Panc1 (cell line): ENCODE measurements around the gene OTOF. TPM values are rescaled to one million over a fixed set of nuclear protein-coding genes. Genes with fewer than 3 reads are reported as not detected.

Experiments used
- ATAC-seq: fragments of 200-7000 bp; cut with Tn5 transposase; 2 replicates; pipeline ENCODE4 v1.9.1; 2020; ENCODE audit warnings: mild to moderate bottlenecking, moderate library complexity
- BruUV-seq: library from RNA; stranded (reverse); fragments of 400-500 nt; replicated peaks from 2 replicates; lab custom pipeline; 2021; lab: Mats Ljungman, UMichigan
- CTCF ChIA-PET: fragments of 300-600 bp; sonication (Branson Sonifier 250); formaldehyde crosslinking; loops from one replicate; lab custom pipeline; 2022; ENCODE audit warnings: antibody characterized with exemption; lab: Charles Lee
- POLR2A ChIA-PET: fragments of 300-600 bp; sonication (Branson Sonifier 250); formaldehyde crosslinking; loops from one replicate; lab custom pipeline; 2022; ENCODE audit warnings: antibody characterized with exemption; lab: Charles Lee
- DNase-seq: peaks from one replicate; pipeline ENCODE4 v3.0.0-alpha.2; 2010; ENCODE audit warnings: low read depth, low spot score
- H3K27ac ChIP-seq: 2 replicates; pipeline ENCODE4 v1.5.1; 2011; ENCODE audit warnings: mild to moderate bottlenecking, low read length, inconsistent platforms
- H3K27me3 ChIP-seq: fragments of 200-500 bp; sonication (Bioruptor generic); 2 replicates; pipeline ENCODE4 v1.6.0; 2014; ENCODE audit warnings: low read length, inconsistent platforms; ENCODE audit not compliant: control insufficient read depth, insufficient read depth
- H3K36me3 ChIP-seq: fragments of 200-500 bp; sonication (Bioruptor generic); 2 replicates; pipeline ENCODE4 v1.5.1; 2014; ENCODE audit warnings: inconsistent platforms, mild to moderate bottlenecking, low read length, moderate library complexity; ENCODE audit not compliant: control insufficient read depth, insufficient read depth
- H3K4me1 ChIP-seq: 2 replicates; pipeline ENCODE4 v1.5.1; 2011; ENCODE audit warnings: inconsistent platforms, mild to moderate bottlenecking, low read length, moderate library complexity; ENCODE audit not compliant: control insufficient read depth, insufficient read depth
- H3K4me3 ChIP-seq, 2 experiments: 2 replicates each; pipeline ENCODE4 v1.5.1; 2011 to 2012; ENCODE audit warnings: low read depth in 2 of 2, low read length in 2 of 2, mild to moderate bottlenecking in 2 of 2, inconsistent platforms in 1 of 2, moderate library complexity in 1 of 2
- H3K9me3 ChIP-seq: fragments of 200-500 bp; sonication (Bioruptor generic); 2 replicates; pipeline ENCODE4 v1.5.1; 2014; ENCODE audit warnings: low read depth, mild to moderate bottlenecking, inconsistent platforms, low read length, moderate library complexity; ENCODE audit not compliant: control insufficient read depth, insufficient read depth
- POLR2AphosphoS5 ChIP-seq: IDR thresholded peaks from 2 replicates; pipeline ENCODE4 v1.6.1; 2012; ENCODE audit warnings: mild to moderate bottlenecking, low read depth, low read length, moderate library complexity
- SIN3A ChIP-seq: IDR thresholded peaks from 2 replicates; pipeline ENCODE4 v1.6.1; 2012; ENCODE audit warnings: low read depth, mild to moderate bottlenecking, low read length, moderate library complexity, borderline replicate concordance; ENCODE audit not compliant: insufficient read depth
- TCF7L2 ChIP-seq: IDR thresholded peaks from 2 replicates; pipeline ENCODE4 v1.6.1; 2011; ENCODE audit warnings: mild to moderate bottlenecking, low read depth, low read length, inconsistent platforms
- in situ Hi-C: cut with HindIII; loops from 2 replicates; pipeline ENCODE4 v1.10.0; 2016; ENCODE audit warnings: low sequenced_read_pairs, low pct_unique_long_range_greater_than_20kb
- intact Hi-C: fragments of 100-400 bp; cut with micrococcal nuclease; formaldehyde crosslinking; loops from one replicate; pipeline ENCODE4 v1.10.0; 2022; ENCODE audit not compliant: unreplicated experiment
- total RNA-seq: library from RNA; stranded (reverse); gene quantifications from one replicate; pipeline ENCODE4 v1.2.1, GENCODE V29; 2021; ENCODE audit not compliant: unreplicated experiment
- TF ChIP-seq, protein P1 (sequence below): fragments of 450-650 bp; IDR thresholded peaks from 2 replicates; pipeline ENCODE4 v1.5.1; 2017; ENCODE audit warnings: mild to moderate bottlenecking
- TF ChIP-seq, protein P2 (sequence below), 2 experiments: IDR thresholded peaks; 2 replicates each; pipeline ENCODE4 v1.6.1; 2011 to 2012; ENCODE audit warnings: low read depth in 2 of 2, control low read depth in 1 of 2, low read length in 1 of 2, mild to moderate bottlenecking in 1 of 2, moderate library complexity in 1 of 2; ENCODE audit not compliant: insufficient read depth in 1 of 2

The OTOF gene
- total RNA-seq, 1 experiment from 2014 or later = 0.41 TPM

DNA sequence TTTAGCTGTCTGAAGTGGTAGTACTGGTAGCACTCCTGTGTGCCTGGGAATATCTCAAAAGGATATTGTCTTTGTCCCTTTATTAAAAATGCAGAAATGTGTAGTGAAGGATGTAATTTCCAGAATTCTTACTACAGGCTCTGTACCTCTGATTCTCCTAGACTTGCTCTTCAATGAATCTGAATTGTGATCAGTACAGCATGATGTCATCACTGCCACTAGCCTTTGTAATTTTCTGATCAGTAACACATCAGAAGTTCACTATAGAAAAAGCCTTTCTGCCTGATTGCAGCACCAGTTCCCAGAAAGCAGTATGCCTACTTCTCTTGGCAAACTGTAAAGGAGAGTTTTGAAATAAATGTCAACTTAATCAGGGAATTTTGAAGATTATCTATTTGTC lies 29.2 kb upstream of the OTOF start:
- intact Hi-C loops (no loop called here), in situ Hi-C loops (no loop called here)
- no TSS peak for BruUV-seq

DNA sequence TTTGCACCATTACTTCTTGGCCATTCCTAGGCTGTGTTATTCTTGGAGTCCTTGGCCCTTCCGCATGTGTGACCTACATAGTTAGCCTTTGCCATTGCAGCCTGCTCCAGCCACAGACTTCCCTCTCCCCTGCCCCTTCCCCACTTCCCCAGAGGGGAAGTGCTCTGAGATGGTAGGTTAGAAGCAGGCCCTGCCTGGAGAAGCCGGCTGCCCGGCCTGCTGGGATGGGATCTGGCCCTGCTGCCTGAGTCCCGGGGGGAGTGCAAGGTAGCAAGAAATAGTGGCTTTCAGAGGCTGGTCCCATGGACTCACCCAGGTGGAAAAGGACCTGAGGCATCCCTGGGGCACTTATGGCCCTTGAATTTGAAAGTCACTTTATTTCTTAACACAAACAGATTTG lies 28.4 kb upstream of the OTOF start:
- no peaks in the 10 kb centered on the region for H3K4me1 ChIP-seq
- no peak overlapping the region for H3K27ac ChIP-seq
- intact Hi-C loops = no loop called here
- BruUV-seq = no TSS peak
- H3K27me3 ChIP-seq = peaks cover 8% of the 10 kb centered on the region
- no peak for DNase-seq
- TF ChIP-seq, protein P1, sequence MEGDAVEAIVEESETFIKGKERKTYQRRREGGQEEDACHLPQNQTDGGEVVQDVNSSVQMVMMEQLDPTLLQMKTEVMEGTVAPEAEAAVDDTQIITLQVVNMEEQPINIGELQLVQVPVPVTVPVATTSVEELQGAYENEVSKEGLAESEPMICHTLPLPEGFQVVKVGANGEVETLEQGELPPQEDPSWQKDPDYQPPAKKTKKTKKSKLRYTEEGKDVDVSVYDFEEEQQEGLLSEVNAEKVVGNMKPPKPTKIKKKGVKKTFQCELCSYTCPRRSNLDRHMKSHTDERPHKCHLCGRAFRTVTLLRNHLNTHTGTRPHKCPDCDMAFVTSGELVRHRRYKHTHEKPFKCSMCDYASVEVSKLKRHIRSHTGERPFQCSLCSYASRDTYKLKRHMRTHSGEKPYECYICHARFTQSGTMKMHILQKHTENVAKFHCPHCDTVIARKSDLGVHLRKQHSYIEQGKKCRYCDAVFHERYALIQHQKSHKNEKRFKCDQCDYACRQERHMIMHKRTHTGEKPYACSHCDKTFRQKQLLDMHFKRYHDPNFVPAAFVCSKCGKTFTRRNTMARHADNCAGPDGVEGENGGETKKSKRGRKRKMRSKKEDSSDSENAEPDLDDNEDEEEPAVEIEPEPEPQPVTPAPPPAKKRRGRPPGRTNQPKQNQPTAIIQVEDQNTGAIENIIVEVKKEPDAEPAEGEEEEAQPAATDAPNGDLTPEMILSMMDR = no peak
- TF ChIP-seq SIN3A (no peak), POLR2AphosphoS5 (no peak), TCF7L2 (no peak)
- TF ChIP-seq, protein P2, sequence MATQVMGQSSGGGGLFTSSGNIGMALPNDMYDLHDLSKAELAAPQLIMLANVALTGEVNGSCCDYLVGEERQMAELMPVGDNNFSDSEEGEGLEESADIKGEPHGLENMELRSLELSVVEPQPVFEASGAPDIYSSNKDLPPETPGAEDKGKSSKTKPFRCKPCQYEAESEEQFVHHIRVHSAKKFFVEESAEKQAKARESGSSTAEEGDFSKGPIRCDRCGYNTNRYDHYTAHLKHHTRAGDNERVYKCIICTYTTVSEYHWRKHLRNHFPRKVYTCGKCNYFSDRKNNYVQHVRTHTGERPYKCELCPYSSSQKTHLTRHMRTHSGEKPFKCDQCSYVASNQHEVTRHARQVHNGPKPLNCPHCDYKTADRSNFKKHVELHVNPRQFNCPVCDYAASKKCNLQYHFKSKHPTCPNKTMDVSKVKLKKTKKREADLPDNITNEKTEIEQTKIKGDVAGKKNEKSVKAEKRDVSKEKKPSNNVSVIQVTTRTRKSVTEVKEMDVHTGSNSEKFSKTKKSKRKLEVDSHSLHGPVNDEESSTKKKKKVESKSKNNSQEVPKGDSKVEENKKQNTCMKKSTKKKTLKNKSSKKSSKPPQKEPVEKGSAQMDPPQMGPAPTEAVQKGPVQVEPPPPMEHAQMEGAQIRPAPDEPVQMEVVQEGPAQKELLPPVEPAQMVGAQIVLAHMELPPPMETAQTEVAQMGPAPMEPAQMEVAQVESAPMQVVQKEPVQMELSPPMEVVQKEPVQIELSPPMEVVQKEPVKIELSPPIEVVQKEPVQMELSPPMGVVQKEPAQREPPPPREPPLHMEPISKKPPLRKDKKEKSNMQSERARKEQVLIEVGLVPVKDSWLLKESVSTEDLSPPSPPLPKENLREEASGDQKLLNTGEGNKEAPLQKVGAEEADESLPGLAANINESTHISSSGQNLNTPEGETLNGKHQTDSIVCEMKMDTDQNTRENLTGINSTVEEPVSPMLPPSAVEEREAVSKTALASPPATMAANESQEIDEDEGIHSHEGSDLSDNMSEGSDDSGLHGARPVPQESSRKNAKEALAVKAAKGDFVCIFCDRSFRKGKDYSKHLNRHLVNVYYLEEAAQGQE (IDR thresholded peaks at IDR 0.05; ENCODE audit: insufficient read depth in 1 of 2, low read depth in 2 of 2, low read length in 1 of 2) = no peak
- no peak overlapping the region for H3K4me3 ChIP-seq
- in situ Hi-C loops = no loop called here
- no peak for ATAC-seq
- no peaks in the 10 kb centered on the region for H3K36me3 ChIP-seq
- H3K9me3 ChIP-seq = no peaks in the 10 kb centered on the region
- ChIA-PET CTCF (no interaction called here), POLR2A (no interaction called here)

More for the DNA sequence above, 29.2 kb upstream of the OTOF start:
- CTCF ChIA-PET = no interaction called here
- no peaks in the 10 kb centered on the region for H3K4me1 ChIP-seq
- no peak overlapping the region for H3K27ac ChIP-seq
- DNase-seq (no peak), ATAC-seq (no peak)
- no peak overlapping the region for H3K4me3 ChIP-seq
- POLR2A ChIA-PET = no interaction called here
- H3K9me3 ChIP-seq = no peaks in the 10 kb centered on the region
- no peak for TF ChIP-seq POLR2AphosphoS5
- TF ChIP-seq, protein P2 (IDR thresholded peaks at IDR 0.05; ENCODE audit: insufficient read depth in 1 of 2, low read depth in 2 of 2, low read length in 1 of 2) = no peak
- TF ChIP-seq, protein P1 = no peak
- TF ChIP-seq TCF7L2 = no peak
- no peak for TF ChIP-seq SIN3A
- H3K27me3 ChIP-seq = peaks cover 6% of the 10 kb centered on the region
- H3K36me3 ChIP-seq = no peaks in the 10 kb centered on the region
